Stimulated activated memory B cell treated with anti-CD40 and anti-IgM and Interleukin-4, amounts not matched to agents 10 μg/mL and 1 μg/mL and 100 μg/mL, for 72 hours (primary cell): ENCODE results near the gene AHRR.
A peak's percentile ranks its signal among the peaks of the same experiment; 100 is the strongest.

Experiments
- ATAC-seq: fragments of 150-1000 bp; cut with Tn5 transposase; 2 replicates; pipeline ENCODE4 v1.10.0; 2021
- H3K27ac Mint-ChIP-seq: one replicate; pipeline ENCODE4 v1.8.0; 2022; ENCODE audit warnings: mild to moderate bottlenecking, mixed read lengths
- H3K27me3 Mint-ChIP-seq: one replicate; pipeline ENCODE4 v1.8.0; 2022; ENCODE audit warnings: mixed read lengths
- H3K36me3 Mint-ChIP-seq: one replicate; pipeline ENCODE4 v1.8.0; 2022; ENCODE audit warnings: mixed read lengths
- H3K4me1 Mint-ChIP-seq: one replicate; pipeline ENCODE4 v1.8.0; 2022; ENCODE audit warnings: mixed read lengths
- H3K4me3 Mint-ChIP-seq: one replicate; pipeline ENCODE4 v1.8.0; 2022; ENCODE audit warnings: mild to moderate bottlenecking, moderate library complexity, mixed read lengths
- H3K9me3 Mint-ChIP-seq: one replicate; pipeline ENCODE4 v1.8.0; 2022; ENCODE audit warnings: mixed read lengths

Gene AHRR

GRCh38 chr5:452978-453710 is 131.6 kb downstream of the AHRR start:
- H3K27ac Mint-ChIP-seq, result no peak overlapping the region

GRCh38 chr5:453725-454481 is 132.4 kb downstream of the AHRR start:
- H3K27me3 Mint-ChIP-seq, result no peaks in the 10 kb centered on the region
- H3K4me3 Mint-ChIP-seq, result no peak overlapping the region
- peaks cover 32% of the 10 kb centered on the region for H3K4me1 Mint-ChIP-seq
- H3K27ac Mint-ChIP-seq, result no peak overlapping the region
- peaks cover 29% of the 10 kb centered on the region for H3K9me3 Mint-ChIP-seq
- peaks cover 100% of the 10 kb centered on the region for H3K36me3 Mint-ChIP-seq
- no peak for ATAC-seq

More at GRCh38 chr5:452978-453710, 131.6 kb downstream of the AHRR start:
- Mint-ChIP-seq H3K4me1 (peaks cover 32% of the 10 kb centered on the region), H3K4me3 (no peak overlapping the region), H3K27me3 (no peaks in the 10 kb centered on the region), H3K36me3 (peaks cover 100% of the 10 kb centered on the region), H3K9me3 (peaks cover 24% of the 10 kb centered on the region)
- no peak for ATAC-seq

- ATAC-seq, result no peak
- Mint-ChIP-seq H3K9me3 (peaks cover 29% of the 10 kb centered on the region), H3K4me1 (peaks cover 42% of the 10 kb centered on the region), H3K27me3 (no peaks in the 10 kb centered on the region), H3K4me3 (no peak overlapping the region), H3K27ac (no peak overlapping the region), H3K36me3 (peaks cover 100% of the 10 kb centered on the region)
Measured at GRCh38 chr5:454936-455335, 133.4 kb downstream of the AHRR start.

- ATAC-seq, result no peak
- no peak overlapping the region for H3K27ac Mint-ChIP-seq
- H3K4me1 Mint-ChIP-seq, result peaks cover 51% of the 10 kb centered on the region
- no peaks in the 10 kb centered on the region for H3K27me3 Mint-ChIP-seq
- H3K9me3 Mint-ChIP-seq, result peaks cover 25% of the 10 kb centered on the region
- no peak overlapping the region for H3K4me3 Mint-ChIP-seq
- peaks cover 100% of the 10 kb centered on the region for H3K36me3 Mint-ChIP-seq
Measured at GRCh38 chr5:455806-456205, 134.3 kb downstream of the AHRR start.

- H3K4me1 Mint-ChIP-seq, result peaks cover 53% of the 10 kb centered on the region
- H3K27me3 Mint-ChIP-seq, result no peaks in the 10 kb centered on the region
- ATAC-seq, result no peak
- H3K4me3 Mint-ChIP-seq, result no peak overlapping the region
- H3K9me3 Mint-ChIP-seq, result peaks cover 20% of the 10 kb centered on the region
- no peak overlapping the region for H3K27ac Mint-ChIP-seq
- peaks cover 96% of the 10 kb centered on the region for H3K36me3 Mint-ChIP-seq
Measured at GRCh38 chr5:456351-457194, 135.1 kb downstream of the AHRR start.

GRCh38 chr5:457195-457961 is 135.9 kb downstream of the AHRR start:
- Mint-ChIP-seq H3K36me3 (peaks cover 96% of the 10 kb centered on the region), H3K4me3 (no peak overlapping the region), H3K27me3 (no peaks in the 10 kb centered on the region), H3K4me1 (peaks cover 59% of the 10 kb centered on the region), H3K27ac (no peak overlapping the region), H3K9me3 (peaks cover 14% of the 10 kb centered on the region)
- no peak for ATAC-seq

GRCh38 chr5:458547-459353 is 137.2 kb downstream of the AHRR start:
- H3K27me3 Mint-ChIP-seq, result no peaks in the 10 kb centered on the region
- H3K4me1 Mint-ChIP-seq, result peaks cover 59% of the 10 kb centered on the region
- ATAC-seq, result peak; percentile 92
- peaks cover 5% of the 10 kb centered on the region for H3K9me3 Mint-ChIP-seq
- H3K27ac Mint-ChIP-seq, result peak overlapping the region; percentile 92
- peaks cover 95% of the 10 kb centered on the region for H3K36me3 Mint-ChIP-seq
- peak overlapping the region; percentile 25 for H3K4me3 Mint-ChIP-seq

- Mint-ChIP-seq H3K27ac (peak overlapping the region; percentile 92), H3K4me3 (peak overlapping the region; percentile 20), H3K27me3 (no peaks in the 10 kb centered on the region), H3K4me1 (peaks cover 65% of the 10 kb centered on the region), H3K9me3 (peaks cover 5% of the 10 kb centered on the region), H3K36me3 (peaks cover 94% of the 10 kb centered on the region)
- ATAC-seq, result no peak
Measured at GRCh38 chr5:459562-460272, 138.2 kb downstream of the AHRR start.

- H3K36me3 Mint-ChIP-seq, result peaks cover 94% of the 10 kb centered on the region
- no peak for ATAC-seq
- peak overlapping the region; percentile 92 for H3K27ac Mint-ChIP-seq
- H3K4me3 Mint-ChIP-seq, result no peak overlapping the region
- H3K4me1 Mint-ChIP-seq, result peaks cover 70% of the 10 kb centered on the region
- H3K27me3 Mint-ChIP-seq, result no peaks in the 10 kb centered on the region
- peaks cover 5% of the 10 kb centered on the region for H3K9me3 Mint-ChIP-seq
Measured at GRCh38 chr5:460273-460625, 138.7 kb downstream of the AHRR start.

GRCh38 chr5:462051-462481 is 140.6 kb downstream of the AHRR start:
- peak overlapping the region; percentile 39 for H3K27ac Mint-ChIP-seq
- peaks cover 5% of the 10 kb centered on the region for H3K9me3 Mint-ChIP-seq
- no peak for ATAC-seq
- H3K4me3 Mint-ChIP-seq, result no peak overlapping the region
- peaks cover 65% of the 10 kb centered on the region for H3K4me1 Mint-ChIP-seq
- peaks cover 94% of the 10 kb centered on the region for H3K36me3 Mint-ChIP-seq
- no peaks in the 10 kb centered on the region for H3K27me3 Mint-ChIP-seq

- H3K36me3 Mint-ChIP-seq, result peaks cover 84% of the 10 kb centered on the region
- ATAC-seq, result no peak
- no peaks in the 10 kb centered on the region for H3K27me3 Mint-ChIP-seq
- H3K9me3 Mint-ChIP-seq, result peaks cover 5% of the 10 kb centered on the region
- H3K27ac Mint-ChIP-seq, result peak overlapping the region; percentile 28
- H3K4me1 Mint-ChIP-seq, result peaks cover 58% of the 10 kb centered on the region
- H3K4me3 Mint-ChIP-seq, result no peak overlapping the region
Measured at GRCh38 chr5:463301-463700, 141.8 kb downstream of the AHRR start.

GRCh38 chr5:463952-464351 is 142.4 kb downstream of the AHRR start:
- H3K36me3 Mint-ChIP-seq, result peaks cover 84% of the 10 kb centered on the region
- no peaks in the 10 kb centered on the region for H3K27me3 Mint-ChIP-seq
- ATAC-seq, result peak; percentile 87
- H3K4me1 Mint-ChIP-seq, result peaks cover 52% of the 10 kb centered on the region
- peak overlapping the region; percentile 28 for H3K27ac Mint-ChIP-seq
- no peaks in the 10 kb centered on the region for H3K9me3 Mint-ChIP-seq
- H3K4me3 Mint-ChIP-seq, result peak overlapping the region; percentile 2

GRCh38 chr5:464446-464842 is 142.9 kb downstream of the AHRR start:
- H3K27me3 Mint-ChIP-seq, result no peaks in the 10 kb centered on the region
- no peak overlapping the region for H3K4me3 Mint-ChIP-seq
- H3K9me3 Mint-ChIP-seq, result no peaks in the 10 kb centered on the region
- ATAC-seq, result peak; percentile 2
- H3K36me3 Mint-ChIP-seq, result peaks cover 84% of the 10 kb centered on the region
- H3K4me1 Mint-ChIP-seq, result peaks cover 52% of the 10 kb centered on the region
- peak overlapping the region; percentile 28 for H3K27ac Mint-ChIP-seq
